Measurements from ENCODE around the gene KIF17. TPM values are rescaled to one million over a fixed set of nuclear protein-coding genes. Genes with fewer than 3 reads are reported as not detected.

Gene KIF17
- total RNA-seq (2021; fragmentation: NEBNext Ultra II Directional; extraction: Animal tissue kit (Norgen Biotek cat#: 25700)) (9.9 and 10.4 TPM in 2 replicates), polyA plus RNA-seq (2011; rRNA removed) (6.9 and 10.5 TPM in 2 replicates), polyA minus RNA-seq (2011; rRNA and poly(A)+ RNA removed) (8.8 and 14.3 TPM in 2 replicates)
- polyA plus RNA-seq (2011; cell fraction: cytosol; rRNA removed), result 9.7 TPM
- 14.6 TPM for polyA plus RNA-seq (2011; cell fraction: nucleus; rRNA removed)
- polyA plus RNA-seq (2012, experiment 1 of 2), result 6.2 to 10.5 TPM (median 8.5 TPM) in 4 replicates
- 5.9 TPM for polyA plus RNA-seq (2012, experiment 2 of 2)
- 7.4 TPM for polyA plus RNA-seq (2013, experiment 1 of 2)
- 6.7 TPM for polyA plus RNA-seq (2013, experiment 2 of 2)
- polyA minus RNA-seq (2011; cell fraction: cytosol; rRNA and poly(A)+ RNA removed), result 10.8 TPM
- polyA minus RNA-seq (2011; cell fraction: nucleus; rRNA and poly(A)+ RNA removed), result 11.0 TPM
- long read RNA-seq, experiment 1, partial matches to known transcripts, result 3 of 5 reads
- long read RNA-seq, experiment 1, other reads (novel, unspliced or antisense), result 2 of 5 reads
- long read RNA-seq, experiment 2, partial matches to known transcripts, result 0 of 1 reads
- long read RNA-seq, experiment 2, other reads (novel, unspliced or antisense), result 1 of 1 reads

DNA sequence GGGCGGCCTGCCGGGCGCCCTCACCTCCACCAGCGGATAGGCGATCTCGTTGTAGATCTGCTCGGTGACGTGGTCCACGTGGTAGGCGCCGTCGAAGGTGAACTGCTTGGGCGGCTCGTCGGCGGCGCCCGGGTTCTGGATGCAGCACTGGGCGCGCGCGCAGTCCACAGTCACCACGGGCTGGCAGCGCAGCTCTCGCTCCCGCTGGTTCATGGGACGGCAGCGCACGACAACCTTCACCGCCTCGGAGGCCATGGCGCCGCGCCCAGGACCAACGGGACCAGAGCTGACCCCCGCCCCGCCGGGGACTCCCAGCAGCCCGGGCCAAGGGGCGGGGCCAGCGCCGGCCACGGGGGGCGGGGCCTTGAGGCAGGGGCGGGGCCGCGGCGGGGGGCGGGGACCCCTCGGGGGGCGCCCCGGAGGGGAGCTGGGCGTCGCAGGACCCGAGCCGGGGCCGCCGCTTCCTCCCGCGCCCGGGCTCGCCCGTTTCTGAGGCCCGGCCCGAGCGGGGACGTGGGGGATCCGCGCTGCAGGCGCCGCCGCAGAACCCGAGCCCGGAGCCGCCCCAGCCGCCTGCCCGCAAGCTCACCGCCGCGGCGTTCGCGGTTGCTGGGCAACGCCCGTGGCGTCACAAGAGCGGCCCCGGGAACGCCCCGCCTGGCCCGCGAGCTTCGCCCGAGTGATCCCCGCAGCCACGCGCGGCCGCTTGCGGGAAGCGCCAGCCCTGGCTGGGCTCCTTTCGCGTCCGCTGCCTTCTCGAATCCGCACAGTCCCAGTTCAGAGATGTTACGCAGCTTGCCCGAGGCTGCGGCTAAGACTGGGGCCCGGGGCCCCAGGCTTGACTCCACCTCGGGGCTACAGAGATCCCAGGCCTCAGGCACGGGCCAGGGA is at the start of gene KIF17:
TSS of gene KIF17 (minus strand) at position 556 of the 891 bp plus-strand sequence. CDS start at position 255, 301 bp downstream.
- H3K79me1 ChIP-seq (ENCODE audit: low read depth, low read length), result no peaks in the 10 kb centered on the region
- H3K4me3 ChIP-seq (ENCODE audit: extremely low read depth in 1 of 4, insufficient read depth in 2 of 4, low read depth in 3 of 4, low read length in 4 of 4), result peak within 1 kb of the TSS; percentile 28 to 69 (median 56)
- no peak within 1 kb of the TSS for H3K14ac ChIP-seq (ENCODE audit: insufficient read length)
- peaks cover 0 to 22% (median 10%) of the 10 kb centered on the region in 4 experiments; a peak in 6 of 7 replicates for H3K27me3 ChIP-seq (replicated peaks in 1 of 4; ENCODE audit: control insufficient read depth in 3 of 4, extremely low read depth in 1 of 4, insufficient read depth in 3 of 4, low read length in 3 of 4)
- no peak within 1 kb of the TSS; a peak in 2 of 7 replicates for H3K9ac ChIP-seq (replicated peaks in 1 of 4; ENCODE audit: extremely low read depth in 1 of 4, low read depth in 3 of 4, low read length in 3 of 4)
- no peak within 1 kb of the TSS for H2BK20ac ChIP-seq (ENCODE audit: low read length)
- no peak within 1 kb of the TSS; the same call in 1 of the 2 replicates for H3K27ac ChIP-seq (ENCODE audit: low read depth, low read length)
- H4K91ac ChIP-seq (replicated peaks; ENCODE audit: insufficient read length, low read length), result peak within 1 kb of the TSS; percentile 88
- H3K23me2 ChIP-seq (ENCODE audit: low read depth, low read length), result peaks cover 4% of the 10 kb centered on the region; the same call in 1 of the 2 replicates
- no peaks in the 10 kb centered on the region for H3K36me3 ChIP-seq (ENCODE audit: control insufficient read depth in 2 of 4, insufficient read depth in 4 of 4, low read length in 3 of 4)
- WGBS, 2 experiments (ENCODE audit: extremely low coverage in 1 of 2, insufficient coverage in 1 of 2, insufficient read length in 1 of 2, insufficient replicate concordance in 2 of 2, low coverage in 1 of 2, low lambda C conversion rate in 2 of 2, missing lambda C conversion rate in 1 of 2), result 4% methylated on average over 75 of the region's 112 CpGs; no CpG with 5 or more reads in 1 of the 2 experiments
- no peak within 1 kb of the TSS for H2BK15ac ChIP-seq (ENCODE audit: low read length)
- H2BK12ac ChIP-seq (ENCODE audit: low read depth, low read length), result no peak within 1 kb of the TSS
- ChIA-PET POLR2A (ENCODE audit: partially characterized antibody) (interaction anchor here (1.5 to 7.8 kb wide), 3 partner anchors 12 to 69 kb away, joined by 3 to 68 read pairs (median 15); partner anchors contain the start of genes HP1BP3 and SH2D5), CTCF (ENCODE audit: partially characterized antibody) (interaction anchor here (0.9 to 3.3 kb wide), 5 partner anchors 10 to 192 kb away, joined by 3 to 23 read pairs (median 14); partner anchors contain the start of gene SH2D5)
- no peak within 1 kb of the TSS for H3K23ac ChIP-seq (ENCODE audit: insufficient read length)
- H3K4ac ChIP-seq (replicated peaks; ENCODE audit: insufficient read length, low read depth, low read length), result no peak within 1 kb of the TSS
- H3K18ac ChIP-seq (ENCODE audit: extremely low read depth, low read length), result peak within 1 kb of the TSS; percentile 48
- no peak within 1 kb of the TSS for H2BK5ac ChIP-seq (ENCODE audit: low read depth, low read length)
- H3K9me3 ChIP-seq (ENCODE audit: insufficient read depth in 2 of 2, low read depth in 1 of 2, low read length in 1 of 2), result no peaks in the 10 kb centered on the region; a peak in 1 of 4 replicates
- peak within 1 kb of the TSS; percentile 83; the same call in 1 of the 2 replicates for H2AFZ ChIP-seq (ENCODE audit: low read length)
- H3K56ac ChIP-seq (replicated peaks; ENCODE audit: insufficient read length, low read depth, low read length), result no peak within 1 kb of the TSS
- H3K4me1 ChIP-seq (replicated peaks in 1 of 4; ENCODE audit: control insufficient read depth in 3 of 4, insufficient read depth in 4 of 4, low read length in 3 of 4), result peaks cover 0 to 7% (median under 1%) of the 10 kb centered on the region in 4 experiments; a peak in 5 of 7 replicates
- H4K20me1 ChIP-seq (replicated peaks in 1 of 2; ENCODE audit: control insufficient read depth in 1 of 2, insufficient read depth in 2 of 2, low read length in 2 of 2), result peaks cover 0 to 5% of the 10 kb centered on the region in 2 experiments
- H4K5ac ChIP-seq (ENCODE audit: insufficient read length, low read depth, low read length), result peak within 1 kb of the TSS; percentile 71
- no peaks in the 10 kb centered on the region for H3K79me2 ChIP-seq (ENCODE audit: control insufficient read depth in 1 of 2, insufficient read depth in 2 of 2, low read length in 2 of 2)
- H2BK120ac ChIP-seq (replicated peaks; ENCODE audit: low read depth, low read length), result no peak within 1 kb of the TSS
- no peak for FAIRE-seq
- H4K8ac ChIP-seq (ENCODE audit: extremely low read depth, insufficient read depth, low read length), result peak within 1 kb of the TSS; percentile 93
- DNase-seq (ENCODE audit: low read depth in 1 of 2, low spot score in 2 of 2), result peak in 1 of 2 experiments; percentile 93
- H2AK5ac ChIP-seq (ENCODE audit: low read depth, low read length), result no peak within 1 kb of the TSS
- H3K4me2 ChIP-seq (ENCODE audit: insufficient read depth in 1 of 2, low read depth in 2 of 2, low read length in 2 of 2), result peak within 1 kb of the TSS; percentile 53 to 72
- TF ChIP-seq RBBP5 (IDR thresholded peaks at IDR 0.05; ENCODE audit: borderline replicate concordance, low read depth, low read length), result peak; percentile 53; the same call in 1 of the 2 replicates
- TF ChIP-seq, protein P1, sequence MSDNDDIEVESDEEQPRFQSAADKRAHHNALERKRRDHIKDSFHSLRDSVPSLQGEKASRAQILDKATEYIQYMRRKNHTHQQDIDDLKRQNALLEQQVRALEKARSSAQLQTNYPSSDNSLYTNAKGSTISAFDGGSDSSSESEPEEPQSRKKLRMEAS (IDR thresholded peaks at IDR 0.05), result peak; percentile 99
- peak; percentile 44 to 45; a peak in 1 of 4 replicates for TF ChIP-seq SIN3A (conservative IDR thresholded peaks at IDR 0.05 in 1 of 2, IDR thresholded peaks at IDR 0.05 in 1 of 2; ENCODE audit: low read depth in 1 of 2, low read length in 2 of 2)
- TF ChIP-seq RFX5 (IDR thresholded peaks at IDR 0.05; ENCODE audit: borderline replicate concordance, low read depth, low read length), result no peak
- no peak for TF ChIP-seq JUND (IDR thresholded peaks at IDR 0.05; ENCODE audit: low read length)
- TF ChIP-seq SIRT6 (IDR thresholded peaks at IDR 0.05; ENCODE audit: low read length), result no peak
- no peak for TF ChIP-seq CTBP2 (IDR thresholded peaks at IDR 0.05; ENCODE audit: borderline replicate concordance, insufficient read depth, insufficient read length, low read length)
